Limb (tissue), 2 donors: ENCODE data around the gene YAP1.
A peak's percentile ranks its signal among the peaks of the same experiment; 100 is the strongest.

Experiments used
- DNase-seq, 2 donors: peaks; one replicate each; pipeline ENCODE4 v3.0.0-alpha.2; 2016; ENCODE audit errors: extremely low spot score in 2 of 2

YAP1 gene

DNA sequence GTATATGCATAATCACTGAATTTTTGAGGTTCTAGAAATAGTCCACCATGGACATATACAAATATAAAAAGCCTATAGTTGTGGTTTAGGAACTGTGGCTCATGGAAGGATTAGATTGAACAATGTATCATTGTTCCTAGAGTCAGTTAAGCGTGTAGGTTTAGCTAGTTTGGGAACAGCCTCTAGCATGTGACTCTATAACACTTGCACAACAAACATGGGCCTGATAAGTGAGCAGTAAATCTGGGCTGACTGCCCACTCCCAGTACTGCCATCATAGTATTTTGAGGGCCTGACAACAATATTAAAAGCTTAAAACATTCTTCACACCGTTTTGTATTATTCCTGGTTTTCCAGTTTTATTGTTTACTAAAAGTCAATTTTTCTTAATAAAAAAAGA, 47.0 kb downstream of the YAP1 start:
- DNase-seq = no peak

DNA sequence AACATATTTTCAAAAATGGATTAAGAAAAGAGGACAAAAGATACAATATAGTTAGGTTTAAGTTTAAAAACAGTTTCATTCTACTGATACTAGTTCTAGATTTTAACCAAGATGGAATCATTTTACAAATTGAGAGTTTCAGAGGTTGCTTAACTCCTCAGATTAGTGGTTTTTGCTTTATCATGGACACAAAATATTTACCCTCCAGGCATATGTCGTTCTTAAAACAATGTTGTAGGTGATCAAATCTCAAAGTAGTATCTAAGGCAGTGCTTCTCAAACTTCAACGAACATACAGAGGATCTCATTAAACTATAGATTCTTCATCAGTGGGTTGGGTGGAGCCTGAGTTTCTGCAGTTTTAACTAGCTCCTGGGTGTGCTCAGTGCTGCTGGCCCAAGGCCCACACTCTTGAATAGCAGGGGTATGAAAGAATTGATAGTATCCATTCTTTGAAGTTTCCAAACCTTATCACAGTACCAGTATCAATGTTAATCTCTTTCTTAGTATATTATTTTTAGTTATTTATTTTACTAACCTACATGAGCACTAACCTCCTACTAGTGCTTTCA, 48.0 kb downstream of the YAP1 start:
- no peak for DNase-seq

DNA sequence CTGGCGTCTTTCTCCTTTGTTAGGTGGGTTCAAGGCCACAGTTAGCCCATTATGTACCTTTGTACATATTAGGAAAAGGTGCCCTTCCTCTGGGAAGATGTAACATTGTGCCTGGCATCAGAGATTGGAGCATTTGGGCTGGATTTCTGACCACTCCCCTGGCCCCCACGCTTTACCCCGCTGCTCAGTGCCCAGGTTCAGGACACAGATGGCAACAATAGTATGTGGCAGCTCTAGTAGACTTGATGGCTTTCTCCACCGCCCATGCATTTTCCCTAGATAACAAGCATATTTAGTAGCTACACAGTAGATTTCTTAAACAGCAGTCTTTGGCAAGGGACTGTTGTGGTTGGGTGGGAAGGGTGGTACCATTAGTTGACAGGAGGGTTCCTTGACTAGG, 53.1 kb downstream of the YAP1 start:
- DNase-seq = no peak

DNA sequence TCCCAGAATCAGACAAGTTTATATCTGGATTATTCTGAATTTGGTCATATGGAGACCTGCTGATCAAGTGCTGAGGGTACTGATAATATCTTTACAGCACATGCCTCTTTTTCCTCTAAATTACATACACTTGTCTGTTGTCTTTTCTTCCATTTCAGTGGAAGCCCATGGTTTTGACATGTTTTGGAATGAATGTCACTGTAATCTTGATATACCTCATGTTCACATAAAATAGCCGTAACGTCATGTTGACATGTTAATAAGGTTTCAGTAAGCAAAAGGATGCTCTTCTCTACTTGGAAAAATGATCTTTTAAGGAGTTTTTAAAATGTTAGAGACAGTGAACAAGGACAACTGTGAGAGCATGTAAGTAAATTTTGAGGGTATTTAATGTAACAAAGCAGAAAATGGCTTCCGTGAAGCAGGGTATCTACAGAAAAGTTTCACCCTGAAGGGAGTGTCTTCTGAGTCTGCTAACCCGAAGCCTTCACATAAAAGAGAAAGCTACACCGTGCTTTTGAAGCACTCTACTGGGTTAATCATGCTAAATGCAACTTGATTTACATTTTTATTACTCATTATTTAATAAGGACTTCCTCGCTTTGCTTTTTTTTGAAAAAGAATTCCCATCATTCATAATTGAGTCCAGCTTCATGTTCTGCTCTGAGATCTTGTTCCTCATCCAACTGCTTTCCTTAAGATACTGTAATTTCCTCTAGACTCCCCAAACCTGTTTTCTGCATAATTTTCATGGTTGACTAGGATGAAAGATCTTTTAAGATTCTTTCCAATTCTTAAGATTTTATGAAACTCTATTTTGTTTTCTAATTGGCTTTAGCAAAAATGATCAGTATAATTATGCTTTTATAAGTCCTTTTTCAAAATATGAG, 56.2 kb downstream of the YAP1 start:
- DNase-seq = no peak

DNA sequence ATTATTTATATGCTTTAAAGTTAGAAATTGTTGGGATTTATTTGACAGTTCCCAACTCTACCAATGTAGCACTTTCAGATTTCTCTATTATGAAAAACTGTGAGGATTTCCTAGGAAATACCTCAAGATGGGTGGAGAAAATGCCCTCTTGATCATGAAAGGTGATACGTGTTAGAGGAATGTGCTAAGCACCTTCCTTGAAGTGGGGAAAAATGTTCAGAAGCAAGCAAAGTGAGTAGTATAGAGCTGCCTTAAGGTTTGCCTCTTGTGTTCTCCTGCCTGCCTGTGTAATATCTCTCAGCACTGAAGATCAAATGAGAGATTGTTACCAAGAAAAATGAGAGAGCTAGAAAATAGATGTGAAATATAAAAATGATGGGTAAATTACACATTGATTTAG, 58.2 kb downstream of the YAP1 start:
- DNase-seq = no peak

DNA sequence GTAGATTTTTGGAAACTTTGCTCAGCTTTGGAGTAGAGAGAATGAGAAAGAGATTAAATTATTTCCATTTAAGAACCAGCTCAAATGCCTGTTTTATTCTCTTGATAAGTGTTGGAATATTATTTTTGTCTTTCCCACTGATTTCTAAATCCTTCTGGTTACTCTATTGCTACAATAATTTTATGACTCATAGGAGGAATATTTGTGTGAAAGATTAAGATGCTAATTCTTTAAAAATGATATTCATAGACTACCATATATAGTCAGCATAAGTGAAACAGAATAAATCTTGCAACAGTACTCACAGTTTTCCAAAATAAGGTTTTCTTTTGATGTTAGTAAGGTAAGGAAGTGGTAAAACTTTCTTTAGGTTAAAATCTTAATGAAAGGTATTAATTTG, 60.9 kb downstream of the YAP1 start:
- DNase-seq = no peak

DNA sequence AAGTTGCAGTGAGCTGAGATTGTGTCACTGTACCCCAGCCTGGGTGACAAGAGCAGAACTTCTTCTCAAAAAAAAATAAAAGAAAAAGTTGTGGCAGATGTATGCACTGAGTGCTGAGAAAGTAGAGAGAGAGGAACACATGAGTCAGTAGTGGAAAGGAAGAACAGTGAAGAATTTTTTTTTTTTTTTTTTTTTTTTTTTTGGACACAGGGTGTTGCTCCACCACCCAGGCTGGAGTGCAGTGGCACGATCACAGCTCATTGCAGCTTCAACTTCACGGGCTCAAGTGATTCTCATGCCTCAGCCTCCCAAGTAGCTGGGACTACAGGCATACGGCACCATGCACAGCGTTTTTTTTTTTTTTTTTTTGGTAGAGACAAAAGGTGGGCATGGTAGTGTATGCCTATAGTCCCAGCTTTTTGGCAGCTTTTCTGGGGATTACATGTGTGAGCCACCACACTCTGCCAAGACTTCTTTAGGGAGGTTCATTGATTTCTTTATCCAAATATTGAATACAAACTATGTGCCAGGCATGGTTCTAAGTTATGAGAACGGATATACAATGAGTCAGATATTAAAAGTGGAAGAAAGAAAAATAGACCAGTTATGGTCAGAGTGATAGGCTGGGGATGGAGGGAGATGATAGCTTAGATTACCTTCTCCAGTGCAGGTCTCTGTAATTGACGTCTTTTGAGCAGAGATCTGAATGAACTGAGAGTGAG, 62.0 kb downstream of the YAP1 start:
- DNase-seq = no peak

DNA sequence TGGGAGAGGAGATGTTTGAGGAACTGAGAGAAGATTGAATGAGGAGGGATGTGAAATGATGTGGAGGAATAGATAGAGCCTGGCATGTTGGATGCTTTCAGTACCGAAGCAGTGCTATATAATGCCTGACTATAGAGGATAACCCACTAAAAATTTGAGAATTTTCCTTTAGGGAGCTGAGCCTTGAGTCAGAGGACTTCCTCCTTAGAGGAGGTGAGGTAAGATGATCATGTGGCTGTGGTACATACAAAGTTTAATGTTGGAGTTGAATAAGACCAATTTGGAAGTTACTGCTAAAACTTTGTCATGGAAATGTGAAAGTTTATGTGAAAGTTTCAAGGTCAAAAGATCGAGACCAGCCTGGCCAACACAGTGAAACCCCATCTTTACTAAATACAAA, 66.9 kb downstream of the YAP1 start:
- DNase-seq = no peak

DNA sequence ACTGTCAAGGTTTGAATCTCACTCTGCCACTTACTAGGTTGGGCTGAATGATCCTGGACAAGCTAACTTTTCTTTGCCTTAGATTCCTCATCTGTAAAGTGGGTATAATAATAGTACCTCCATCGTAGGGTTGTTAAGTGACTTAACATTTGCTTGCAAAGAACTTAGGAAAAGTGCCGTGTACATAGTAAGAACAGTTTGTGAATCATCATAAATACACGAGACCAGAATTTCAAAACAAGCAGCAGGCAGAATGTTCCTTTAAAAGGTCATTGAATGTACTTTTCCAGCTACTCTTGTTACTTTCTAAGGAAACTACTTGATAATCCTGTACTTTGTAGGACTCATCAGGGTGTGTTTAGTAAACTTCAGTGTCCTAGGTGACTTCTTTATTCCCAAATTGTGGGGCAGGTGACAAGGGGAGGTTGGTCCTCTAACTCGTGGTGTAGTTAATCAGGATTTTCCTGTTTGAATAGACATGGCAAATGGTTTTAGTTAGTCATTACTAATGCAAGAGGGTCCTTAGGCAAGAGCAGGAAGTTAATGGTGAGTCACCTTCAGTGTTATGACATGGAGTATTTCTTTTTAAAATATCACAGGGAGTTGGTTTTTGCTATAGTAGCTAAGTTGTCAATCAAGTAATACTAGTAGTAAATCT, 67.9 kb downstream of the YAP1 start:
- no peak for DNase-seq

DNA sequence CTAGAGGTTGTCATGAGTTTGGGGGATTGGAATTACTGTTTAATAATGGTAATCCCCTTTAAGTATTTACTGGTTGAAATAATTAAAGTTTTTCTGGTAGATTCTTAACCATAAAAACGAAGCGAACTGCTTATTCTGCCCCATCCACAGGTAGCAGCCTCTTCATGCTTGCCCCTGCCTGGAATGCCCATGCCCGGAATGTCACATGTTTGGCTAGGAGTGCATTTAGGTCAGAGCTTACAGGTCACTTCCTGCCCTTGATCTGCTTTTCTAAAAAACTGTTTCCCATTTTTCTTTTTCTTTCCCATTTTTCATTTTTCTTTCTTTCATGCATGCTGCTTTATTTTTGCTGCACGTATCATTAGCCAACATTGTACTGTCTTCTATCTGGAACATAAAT, 69.1 kb downstream of the YAP1 start:
- DNase-seq = no peak

DNA sequence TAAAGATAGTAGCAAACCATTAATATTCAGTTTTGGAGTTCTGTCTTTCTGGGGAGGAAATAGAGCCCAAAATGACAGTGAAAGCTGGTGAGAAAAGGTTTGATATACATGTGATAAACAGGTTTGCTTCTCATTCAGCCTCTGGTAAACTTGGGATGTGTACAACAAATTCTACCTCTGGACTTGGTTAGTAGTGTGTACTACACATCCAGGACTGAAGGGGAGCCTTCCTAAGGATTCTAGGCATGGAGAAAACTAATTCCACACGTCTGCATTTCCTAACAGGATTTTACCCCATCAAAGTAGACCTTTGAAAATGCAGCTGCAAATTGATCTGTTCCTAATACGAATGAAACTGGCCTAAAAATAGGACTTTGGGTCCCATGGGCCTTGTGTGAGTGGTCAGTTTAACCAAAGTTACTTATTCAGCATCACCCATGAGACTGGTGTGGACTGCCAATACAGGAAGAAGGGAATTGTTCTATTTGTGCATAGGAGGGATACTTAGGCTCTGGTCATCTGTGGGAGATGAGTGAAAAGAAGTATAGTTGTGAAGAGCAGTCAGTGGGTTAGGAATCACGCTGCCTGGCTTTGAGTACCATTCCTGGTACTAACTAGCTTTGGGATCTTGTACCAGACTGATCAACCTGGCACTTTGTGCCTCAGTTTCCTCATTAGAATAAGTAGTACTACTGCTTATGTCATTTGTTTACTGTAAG, 74.2 kb downstream of the YAP1 start:
- DNase-seq = no peak

DNA sequence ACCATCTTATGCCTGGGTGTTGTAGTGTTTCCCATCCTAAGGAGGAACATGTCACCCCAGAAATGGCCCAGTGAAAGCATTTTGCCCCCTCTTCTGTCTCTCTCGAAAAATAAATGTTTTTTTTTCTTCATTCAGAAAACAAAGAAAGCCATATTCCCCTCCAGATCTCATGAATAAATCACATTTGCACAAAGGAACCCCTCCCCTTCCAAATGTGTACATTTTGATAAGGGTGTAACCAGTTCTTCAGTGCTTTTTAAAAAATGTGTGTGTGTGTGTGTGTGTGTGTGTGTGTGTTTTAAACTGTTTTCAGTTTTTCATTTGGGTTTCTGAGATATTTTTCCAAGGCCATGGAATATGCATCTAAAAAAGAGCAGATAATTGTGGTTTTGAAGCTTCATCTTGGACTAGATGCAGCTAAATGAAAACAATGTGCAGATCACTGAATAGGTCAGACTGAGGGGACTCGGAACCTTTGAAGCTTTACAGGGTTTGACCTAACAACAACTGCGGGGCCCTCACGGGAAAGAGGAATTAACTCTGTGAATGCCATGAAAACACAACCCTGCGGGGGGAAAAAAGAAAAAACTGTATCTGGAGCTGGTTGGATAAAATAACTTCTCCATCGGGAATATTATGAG, 76.4 kb downstream of the YAP1 start:
- DNase-seq = no peak

DNA sequence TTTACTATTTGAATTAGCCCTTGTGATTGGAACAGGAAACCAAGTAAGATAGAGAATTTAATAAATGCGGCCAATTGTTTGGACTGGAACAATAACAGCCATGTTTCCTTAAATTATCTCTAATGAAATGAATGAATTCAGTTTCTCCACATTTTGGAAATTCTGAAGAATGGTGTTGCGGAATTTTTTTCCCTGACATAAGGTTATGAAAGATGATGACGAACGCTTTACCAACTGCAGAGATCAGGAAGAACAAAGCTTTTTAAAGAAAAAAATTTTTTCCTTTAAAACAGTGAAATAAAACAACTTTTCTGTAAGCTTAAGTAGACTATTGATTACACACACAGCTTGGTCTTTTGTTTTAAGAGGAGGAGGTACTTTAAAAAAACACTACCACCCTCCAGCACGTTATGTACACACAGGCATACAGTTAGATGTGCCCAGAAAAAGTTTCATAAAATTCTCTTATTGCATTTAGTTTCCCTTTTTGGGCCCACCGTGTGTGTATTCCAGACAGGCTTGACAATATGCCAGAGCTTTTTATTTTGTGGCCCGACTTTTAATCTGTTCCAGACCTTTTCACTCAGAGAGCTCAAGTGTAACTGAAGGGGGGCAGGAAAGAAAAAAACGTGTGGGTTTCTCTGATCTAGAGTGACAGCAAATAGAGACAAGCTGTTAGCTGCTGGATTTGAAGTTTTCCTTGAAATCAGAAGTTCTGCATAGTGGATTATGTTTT, 77.3 kb downstream of the YAP1 start:
- DNase-seq = peak; percentile 41 to 85

DNA sequence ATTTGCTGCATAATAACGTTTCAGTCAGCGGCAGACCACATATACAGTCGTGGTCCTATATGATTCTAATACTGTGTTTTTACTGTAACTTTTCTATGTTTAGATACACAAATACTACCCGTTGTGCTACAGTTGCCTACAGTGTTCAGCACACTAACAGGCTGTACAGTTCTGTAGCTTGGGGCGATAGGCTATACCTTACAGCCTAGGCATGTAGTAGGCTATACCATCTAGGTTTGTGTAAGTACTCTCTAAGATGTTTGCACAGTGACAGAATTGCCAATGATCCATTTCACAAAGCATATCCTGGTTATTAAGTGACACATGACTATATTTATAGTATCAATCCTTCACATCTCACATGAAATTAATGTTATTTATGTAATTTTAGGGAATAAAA, 78.2 kb downstream of the YAP1 start:
- no peak for DNase-seq

DNA sequence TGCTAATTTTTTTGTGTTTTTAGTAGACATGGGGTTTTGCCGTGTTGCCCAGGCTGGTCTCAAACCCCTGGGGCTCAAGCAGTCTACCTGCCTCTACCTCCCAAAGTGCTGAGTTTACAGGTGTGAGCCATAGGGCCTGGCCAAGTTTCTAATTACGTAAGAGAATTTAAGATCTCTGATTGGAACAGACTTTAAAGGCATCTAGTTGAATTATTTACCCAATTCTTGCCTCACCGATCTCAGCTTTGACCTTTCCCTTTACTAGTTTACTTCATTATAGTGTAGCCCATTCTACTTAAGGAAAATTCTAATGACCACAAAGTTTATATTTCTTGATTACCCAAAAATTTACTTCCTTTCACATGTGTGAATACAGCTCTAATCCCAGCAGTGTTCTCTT, 81.6 kb downstream of the YAP1 start:
- DNase-seq = no peak

DNA sequence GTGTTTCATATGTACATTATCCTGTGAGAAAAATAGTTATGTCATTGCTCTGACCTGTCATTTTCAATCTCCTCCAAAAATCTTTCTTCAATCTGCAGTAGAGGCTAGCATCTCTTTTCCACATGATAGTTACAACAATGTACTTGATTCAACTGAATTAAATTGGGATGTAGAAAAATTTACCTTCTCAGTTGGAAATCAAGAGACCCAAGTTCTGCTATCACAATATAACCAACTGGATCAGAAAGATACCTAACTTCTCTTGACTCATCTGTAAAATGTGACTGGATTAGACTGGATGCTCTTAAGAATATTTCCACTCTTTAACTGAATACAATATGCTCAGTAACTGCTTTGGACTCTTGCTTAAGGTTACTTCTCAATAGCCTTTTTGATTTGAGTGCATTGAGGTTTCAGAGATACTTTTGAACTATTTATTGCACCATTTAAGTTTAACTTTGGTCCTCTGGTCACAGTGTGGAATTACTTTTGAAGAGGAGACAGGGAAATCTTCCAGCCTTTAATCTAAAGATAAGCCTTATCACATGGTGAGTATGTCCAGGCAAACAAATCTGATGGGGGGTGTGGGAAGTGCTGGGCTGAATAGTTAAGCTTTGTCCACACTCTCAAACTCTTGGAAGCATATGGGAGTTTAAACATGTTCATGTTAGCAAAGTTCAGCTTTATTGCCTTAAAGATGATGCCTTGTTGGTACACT, 82.3 kb downstream of the YAP1 start:
- DNase-seq = no peak

DNA sequence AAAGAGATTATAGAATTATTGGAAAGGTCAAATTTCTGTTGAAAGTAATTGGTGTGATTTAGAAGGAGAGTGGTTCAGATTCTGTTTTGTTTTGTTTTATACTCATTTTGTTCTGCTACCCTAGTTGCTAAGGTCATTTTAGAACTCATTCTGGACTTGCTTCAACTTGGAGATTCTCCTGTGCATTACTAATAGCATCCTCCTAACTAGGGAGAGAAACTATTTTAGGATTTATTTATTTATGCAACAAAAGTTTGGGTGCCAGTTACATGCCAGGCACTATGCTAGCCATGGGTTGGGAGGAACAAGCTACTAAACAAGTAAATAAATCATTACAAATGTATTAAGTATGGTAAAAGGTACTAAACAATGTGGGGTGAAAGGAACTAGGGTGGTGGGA, 84.0 kb downstream of the YAP1 start:
- DNase-seq = no peak

DNA sequence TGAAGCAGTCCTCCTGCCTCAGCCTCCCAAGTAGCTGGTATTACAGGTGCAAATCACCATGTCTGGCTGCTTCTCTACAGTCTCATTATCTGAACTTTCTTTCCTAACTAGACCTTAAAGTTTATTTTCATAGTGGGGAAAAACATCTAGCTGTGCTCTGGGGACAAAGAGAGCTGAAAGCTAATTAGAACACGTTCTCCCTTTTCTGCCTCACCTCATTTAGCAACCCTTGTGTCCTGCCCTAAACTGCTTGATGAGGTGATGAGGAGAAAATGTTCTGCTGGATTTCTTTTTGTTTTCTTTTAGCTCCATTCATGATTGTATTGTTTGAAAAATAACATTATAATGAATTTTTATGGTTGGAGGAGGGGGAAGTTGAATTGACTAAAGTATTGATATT, 84.7 kb downstream of the YAP1 start:
- DNase-seq = no peak

DNA sequence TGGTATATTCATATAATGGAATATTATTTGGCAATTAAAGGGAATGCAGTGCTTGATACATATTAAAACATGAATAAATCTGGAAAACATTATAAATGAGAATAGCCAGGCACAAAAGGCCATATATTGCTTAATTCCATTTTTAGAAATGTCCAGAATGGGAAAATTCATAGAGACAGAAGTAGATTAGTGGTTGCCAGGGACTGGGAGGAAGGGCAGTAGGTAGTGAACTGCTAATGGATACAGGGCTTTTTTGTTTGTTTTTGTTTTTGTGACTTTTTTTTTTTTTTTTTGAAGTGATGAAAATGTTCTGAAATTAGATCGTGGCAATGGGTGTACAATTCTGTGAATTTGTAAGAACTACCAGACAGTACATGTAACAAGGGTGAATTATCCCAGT, 86.1 kb downstream of the YAP1 start:
- DNase-seq = no peak

DNA sequence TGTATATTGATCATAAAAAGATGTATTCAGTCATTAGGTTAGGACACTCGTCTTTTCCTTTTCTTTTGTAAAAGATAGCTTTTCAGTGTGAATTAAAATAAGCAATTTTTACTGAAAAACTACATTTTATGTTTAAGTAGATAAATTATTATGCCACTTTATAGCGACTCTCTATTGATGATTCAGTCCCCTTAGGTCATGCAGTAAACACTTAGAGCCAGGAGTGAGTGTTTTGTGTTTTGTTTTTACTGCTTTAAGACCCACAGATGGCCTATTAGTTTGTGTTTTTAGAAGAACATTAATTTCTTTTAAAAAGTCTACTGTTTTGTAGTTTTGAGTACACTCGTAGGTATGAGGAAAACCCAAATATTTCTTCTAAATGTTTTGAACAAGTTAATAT, 86.6 kb downstream of the YAP1 start:
- DNase-seq = no peak
